Measurements from ENCODE around the gene IGFBP1.

Gene IGFBP1

GRCh38 chr7:45863715-45864114 is 24.6 kb upstream of the IGFBP1 start:
- H3K27ac ChIP-seq (replicated peaks): no peak overlapping the region
- DNase-seq (ENCODE audit: low read depth in 1 of 2, low spot score in 1 of 2): no peak
- no peaks in the 10 kb centered on the region for H3K27me3 ChIP-seq (ENCODE audit: insufficient read depth, poor library complexity, severe bottlenecking)
- TF ChIP-seq POLR2AphosphoS5 (IDR thresholded peaks at IDR 0.05; ENCODE audit: low read depth) (no peak), SPI1 (IDR thresholded peaks at IDR 0.05; ENCODE audit: borderline replicate concordance, low read depth) (no peak), GABPA (IDR thresholded peaks at IDR 0.05; ENCODE audit: low read depth) (no peak), REST (IDR thresholded peaks at IDR 0.05; ENCODE audit: insufficient replicate concordance, low read depth) (no peak), CTCF (IDR thresholded peaks at IDR 0.05; ENCODE audit: insufficient read depth, low read length) (no peak)
- no peak overlapping the region for H3K4me3 ChIP-seq (replicated peaks; ENCODE audit: insufficient read depth, low read length)

DNA sequence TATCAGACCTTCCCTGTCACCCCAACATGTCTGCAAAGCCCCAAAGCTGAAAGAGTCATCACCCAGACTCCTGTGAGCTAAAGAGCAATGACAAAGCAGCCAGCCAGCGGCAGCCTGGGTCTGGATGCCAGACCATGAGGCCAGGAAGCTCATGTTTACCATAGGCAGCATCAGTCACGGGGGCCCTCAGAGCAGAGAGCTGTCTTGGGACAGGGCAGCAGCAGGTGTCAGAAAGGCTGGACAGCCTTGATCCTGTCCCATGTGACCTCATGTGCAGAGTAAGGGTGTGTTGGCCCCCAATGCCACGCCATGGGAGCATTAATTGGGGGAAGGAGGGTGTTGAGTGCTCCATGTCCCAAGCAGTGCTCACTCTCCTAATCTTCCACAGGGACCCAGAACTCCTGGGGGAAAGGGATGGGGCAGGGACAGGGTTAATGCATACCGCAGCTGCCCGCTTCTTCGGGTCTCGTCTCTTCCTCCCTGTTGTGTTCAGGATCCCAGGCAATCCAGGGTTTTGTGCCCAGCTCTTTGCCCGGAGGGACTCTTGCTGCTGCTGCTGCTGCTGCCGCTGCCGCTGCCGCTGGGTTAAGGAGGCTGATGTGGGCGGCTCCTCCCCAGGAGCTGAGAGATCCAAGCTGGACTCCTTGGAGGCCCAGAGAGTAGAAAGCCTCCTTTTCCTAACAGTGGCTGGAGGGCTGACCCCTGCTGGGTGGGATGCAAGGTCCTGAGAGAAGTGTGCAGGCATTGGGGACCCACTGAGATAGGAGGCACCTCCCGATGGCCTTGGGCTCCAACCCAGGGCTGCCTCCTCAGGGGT is 22.5 kb upstream of the IGFBP1 start:
- no peak for DNase-seq (ENCODE audit: low read depth in 1 of 2, low spot score in 1 of 2)
- no peak overlapping the region for H3K27ac ChIP-seq (replicated peaks)

More for the DNA sequence above, 22.5 kb upstream of the IGFBP1 start:
- Histone ChIP-seq H3K27me3 (ENCODE audit: insufficient read depth, poor library complexity, severe bottlenecking) (no peaks in the 10 kb centered on the region), H3K4me3 (replicated peaks; ENCODE audit: insufficient read depth, low read length) (no peak overlapping the region)
- TF ChIP-seq CTCF (IDR thresholded peaks at IDR 0.05; ENCODE audit: insufficient read depth, low read length) (no peak), GABPA (IDR thresholded peaks at IDR 0.05; ENCODE audit: low read depth) (no peak), POLR2AphosphoS5 (IDR thresholded peaks at IDR 0.05; ENCODE audit: low read depth) (no peak), REST (IDR thresholded peaks at IDR 0.05; ENCODE audit: insufficient replicate concordance, low read depth) (no peak)
